NCI-H1436 treated with DMSO at 0.1 percent for 48 hours (cell line): ENCODE results near the gene E2F8.

Source experiments
- DNase-seq: peaks from one replicate; lab custom pipeline; 2025; lab: John Stamatoyannopoulos, UW

Gene E2F8

DNA sequence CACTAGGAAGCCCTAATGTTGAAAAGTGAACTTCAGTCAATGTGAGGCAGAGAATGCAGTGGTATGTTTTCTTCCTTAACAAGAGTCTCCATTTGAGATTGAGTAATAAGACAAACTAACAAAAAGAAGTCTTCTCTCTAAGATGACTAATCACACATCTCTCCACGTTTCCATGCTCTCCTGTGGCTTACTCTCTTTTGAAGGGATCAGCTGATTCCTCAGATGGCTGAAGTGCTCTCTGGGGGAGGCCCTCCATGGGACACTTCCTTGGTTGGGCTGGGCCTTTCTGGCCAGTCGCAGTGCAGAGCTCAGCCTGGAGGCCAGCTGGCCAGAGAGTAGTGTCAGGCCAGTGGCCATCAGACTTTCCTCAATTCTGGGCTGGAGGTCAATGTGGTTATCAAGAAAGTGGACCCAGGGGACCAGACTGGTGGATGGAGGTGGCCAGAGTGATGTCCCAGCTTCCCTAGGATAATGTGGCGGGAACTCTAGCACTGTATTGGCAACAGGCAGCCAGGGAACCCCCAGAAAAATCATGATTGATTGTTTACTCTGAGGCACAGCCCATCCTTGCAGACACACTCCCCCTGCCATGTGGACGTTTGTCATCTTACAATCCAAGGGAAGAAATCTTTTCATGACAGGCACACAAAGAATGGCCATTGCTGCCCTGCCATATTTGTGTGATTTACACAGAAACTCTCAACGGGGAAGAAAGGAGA is 53.5 kb downstream of the E2F8 start:
- no peak for DNase-seq

DNA sequence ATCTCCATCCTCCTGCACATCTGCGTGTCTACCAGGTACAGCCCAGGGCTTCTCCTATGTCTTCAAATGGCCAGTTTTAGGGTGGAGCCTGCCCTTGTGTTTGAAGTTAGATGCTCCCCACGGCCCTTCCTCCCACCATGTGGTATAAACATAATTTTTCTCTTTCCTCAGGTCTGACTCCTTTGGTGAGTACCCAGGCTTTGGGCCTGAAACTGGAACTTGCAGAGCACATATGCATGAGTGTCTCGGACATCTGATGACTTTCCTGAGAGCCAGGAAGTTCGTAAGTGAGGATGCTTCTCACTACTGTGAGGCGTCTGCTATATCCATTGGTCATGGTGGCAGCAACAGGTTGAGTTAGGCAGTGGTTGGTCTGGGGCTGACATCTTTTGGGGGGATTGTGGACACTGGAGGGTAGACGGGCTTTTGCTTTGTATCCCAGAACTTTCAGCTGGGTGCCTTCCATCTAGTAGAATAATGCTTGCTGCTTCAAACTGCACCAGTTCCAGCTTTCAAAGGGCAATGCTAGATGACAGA is 55.2 kb downstream of the E2F8 start:
- DNase-seq = no peak

DNA sequence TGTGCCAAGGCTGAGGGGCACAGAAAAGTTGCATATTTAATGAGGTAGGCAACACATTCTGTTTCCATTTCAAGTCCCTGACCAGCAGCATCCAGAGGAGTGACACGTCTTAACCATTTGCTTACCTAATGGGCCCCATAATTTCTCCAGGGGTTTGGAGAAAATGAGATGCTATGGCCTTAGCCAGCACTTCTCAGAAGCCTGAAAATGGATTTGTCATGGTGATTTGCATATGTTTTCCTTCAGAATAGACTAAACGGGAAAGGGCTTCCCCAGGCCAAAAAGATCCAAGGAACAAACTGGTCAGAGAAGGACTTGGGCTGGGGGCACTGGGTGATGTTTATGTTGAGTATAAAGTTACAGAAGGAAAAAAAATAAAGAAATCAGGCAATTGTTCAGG is 55.7 kb downstream of the E2F8 start:
- DNase-seq = no peak

DNA sequence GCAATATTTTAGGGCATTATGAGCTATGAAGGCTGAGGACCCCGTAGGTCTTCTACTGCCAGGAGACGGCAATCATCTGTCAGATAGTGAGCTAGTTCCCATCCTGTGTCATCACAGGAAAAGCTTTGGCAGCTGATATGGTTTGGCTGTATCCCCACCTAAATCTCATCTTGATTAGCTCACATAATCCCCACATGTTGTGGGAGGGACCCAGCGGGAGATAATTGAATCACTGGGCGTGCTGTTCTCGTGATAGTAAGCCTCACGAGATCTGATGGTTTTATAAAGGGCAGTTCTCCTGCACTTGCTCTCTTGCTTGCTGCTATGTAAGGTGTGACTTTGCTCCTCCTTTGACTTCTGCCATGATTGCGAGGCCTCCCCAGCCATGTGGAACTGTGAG is 57.1 kb downstream of the E2F8 start:
- no peak for DNase-seq

DNA sequence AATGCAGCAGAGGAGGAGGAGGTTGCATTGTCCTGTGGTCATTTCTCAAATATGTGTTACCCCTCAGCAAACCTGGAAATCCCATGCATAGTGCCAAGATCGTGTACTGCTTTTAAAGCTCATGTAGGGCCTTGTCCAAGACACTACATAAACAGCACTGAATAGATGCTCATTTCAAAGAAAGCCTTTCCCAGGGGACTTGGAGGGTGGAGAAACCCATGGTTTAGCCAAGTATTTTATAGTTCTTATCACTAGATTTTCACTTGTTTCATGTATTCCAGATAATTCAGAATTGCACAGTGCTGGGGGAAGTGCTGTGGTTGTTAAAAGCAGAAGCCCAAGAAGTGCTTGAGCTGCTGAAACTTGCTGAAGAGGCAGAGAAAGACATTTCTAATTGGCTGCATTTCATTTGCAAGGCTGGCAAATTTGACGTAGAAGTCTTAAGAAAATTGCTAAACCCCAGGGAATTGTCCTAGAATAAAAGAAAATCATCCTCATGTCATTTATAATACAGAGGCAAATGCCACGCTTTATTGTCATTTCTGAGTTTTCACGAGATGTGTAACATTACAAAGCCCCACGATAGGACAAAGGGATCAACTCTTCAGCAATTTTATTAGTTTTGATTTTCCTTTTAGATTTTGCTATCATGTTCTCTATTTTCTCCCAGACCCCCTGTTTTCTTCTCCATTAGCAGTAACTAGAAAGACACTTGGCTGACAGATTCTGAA is 59.0 kb downstream of the E2F8 start:
- no peak for DNase-seq

DNA sequence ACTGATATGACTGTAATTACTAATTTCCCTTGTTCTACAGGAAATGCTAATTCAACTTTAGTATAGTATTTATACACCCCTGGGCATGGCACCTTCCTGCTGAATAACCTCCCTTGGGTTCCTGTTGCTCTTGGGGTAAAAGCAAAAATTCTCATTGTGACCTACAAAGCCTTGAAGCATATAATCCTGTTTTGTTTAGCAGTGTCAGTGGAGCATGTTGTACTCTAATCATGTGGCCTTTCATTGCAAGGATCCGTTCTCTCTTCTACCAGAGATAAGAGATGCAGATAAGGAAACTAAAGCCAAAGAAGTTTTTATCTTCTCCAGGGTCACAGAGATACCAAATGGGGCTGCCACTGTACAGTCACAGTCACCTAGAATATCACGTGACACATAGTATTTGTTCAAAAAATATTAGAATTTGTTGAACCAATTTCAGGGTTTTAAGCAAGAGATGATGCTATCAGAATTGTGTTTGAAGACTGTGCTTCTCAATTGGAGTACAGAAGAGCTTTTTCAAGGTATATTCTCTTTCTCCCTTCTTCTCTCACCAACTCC is 64.0 kb downstream of the E2F8 start:
- DNase-seq = no peak
